HCT116 (cell line): ENCODE measurements around the gene SUPT4H1. TPM values are rescaled to one million over a fixed set of nuclear protein-coding genes. Genes with fewer than 3 reads are reported as not detected.

ENCODE experiments used
- ATAC-seq: fragments of 200-7000 bp; cut with Tn5 transposase; 2 replicates; pipeline ENCODE4 v1.9.1; 2020; ENCODE audit warnings: mild to moderate bottlenecking, moderate library complexity
- BruUV-seq: library from RNA; stranded (reverse); fragments of 400-500 nt; replicated peaks from 2 replicates; lab custom pipeline; 2021; lab: Mats Ljungman, UMichigan
- CTCF ChIA-PET: fragments of 300-600 bp; sonication (Branson Sonifier 250); formaldehyde crosslinking; loops from one replicate; lab custom pipeline; 2021; ENCODE audit warnings: antibody characterized with exemption; lab: Charles Lee
- POLR2A ChIA-PET: fragments of 300-600, 350-600 bp; sonication (Branson Sonifier 250); formaldehyde crosslinking; loops from one replicate; lab custom pipeline; 2021; ENCODE audit warnings: antibody characterized with exemption; lab: Charles Lee
- RAD21 ChIA-PET, 2 experiments: fragments of 300-600 bp; sonication (Branson Sonifier 250); formaldehyde crosslinking; loops; one replicate each; lab custom pipeline; 2023; ENCODE audit warnings: low total read pairs in 2 of 2; ENCODE audit not compliant: uncharacterized antibody in 2 of 2, unreplicated experiment in 2 of 2, low non-redundant PET in 1 of 2; lab: Charles Lee
- DNase-seq: peaks from one replicate; pipeline ENCODE4 v3.0.0-alpha.2; 2010; ENCODE audit warnings: low read depth, low spot score
- H2AFZ ChIP-seq: fragments of 200-600 bp; shearing (Covaris generic), sonication (generic); 2 replicates; pipeline ENCODE4 v1.6.1; 2017; ENCODE audit warnings: low read depth, mixed run types, mixed read lengths, antibody characterized with exemption, low read length; ENCODE audit not compliant: poor library complexity, severe bottlenecking
- H3K27ac ChIP-seq: 2 replicates; pipeline ENCODE4 v1.5.1; 2012; ENCODE audit warnings: low read depth, low read length
- H3K27me3 ChIP-seq: fragments of 200-600 bp; sonication (generic); 2 replicates; pipeline ENCODE4 v1.6.1; 2016; ENCODE audit warnings: mixed run types, low read length, mixed read lengths; ENCODE audit not compliant: insufficient read depth
- H3K36me3 ChIP-seq, 2 experiments: fragments of 200-500 bp in 1 of 2; fragments of 200-600 bp in 1 of 2; sonication (Bioruptor generic) in 1 of 2; sonication (generic) in 1 of 2; 2 replicates each; pipeline versions ENCODE4 v1.5.1 to v1.6.1; 2014 to 2016; ENCODE audit warnings: low read length in 2 of 2, inconsistent platforms in 1 of 2, mixed read lengths in 1 of 2, mixed run types in 1 of 2; ENCODE audit not compliant: insufficient read depth in 2 of 2, control insufficient read depth in 1 of 2
- H3K4me1 ChIP-seq, 2 experiments: fragments of 200-600 bp in 1 of 2; sonication (generic) in 1 of 2; 2 replicates each; pipeline versions ENCODE4 v1.5.1 to v1.6.1; 2012 to 2017; ENCODE audit warnings: low read length in 2 of 2, inconsistent platforms in 1 of 2, mild to moderate bottlenecking in 1 of 2, mixed read lengths in 1 of 2, mixed run types in 1 of 2, moderate library complexity in 1 of 2; ENCODE audit not compliant: insufficient read depth in 2 of 2, control insufficient read depth in 1 of 2
- H3K4me2 ChIP-seq: fragments of 200-600 bp; sonication (generic); 2 replicates; pipeline ENCODE4 v1.6.1; 2017; ENCODE audit warnings: mixed run types, low read length, mixed read lengths
- H3K4me3 ChIP-seq, 2 experiments: fragments of 200-600 bp in 1 of 2; sonication (generic) in 1 of 2; replicated peaks in 1 of 2; 2 replicates each; pipeline ENCODE4 v1.5.1; 2011 to 2016; ENCODE audit warnings: low read length in 2 of 2, control low read depth in 1 of 2, low read depth in 1 of 2, mild to moderate bottlenecking in 1 of 2, mixed read lengths in 1 of 2, mixed run types in 1 of 2
- H3K79me2 ChIP-seq: fragments of 200-600 bp; sonication (generic); 2 replicates; pipeline ENCODE4 v1.6.1; 2017; ENCODE audit warnings: mild to moderate bottlenecking, mixed run types, low read length, moderate library complexity, mixed read lengths; ENCODE audit not compliant: insufficient read depth
- H3K9ac ChIP-seq: fragments of 200-600 bp; sonication (generic); 2 replicates; pipeline ENCODE4 v1.6.1; 2016; ENCODE audit warnings: low read length, mixed read lengths
- H3K9me2 ChIP-seq: fragments of 200-600 bp; sonication (generic), shearing (Covaris generic); 2 replicates; pipeline ENCODE4 v1.6.1; 2017; ENCODE audit warnings: mixed run types, mild to moderate bottlenecking, moderate library complexity; ENCODE audit not compliant: insufficient read depth
- H3K9me3 ChIP-seq, 2 experiments: fragments of 200-500 bp in 1 of 2; fragments of 200-600 bp in 1 of 2; sonication (Bioruptor generic) in 1 of 2; sonication (generic) in 1 of 2; 2 replicates each; pipeline ENCODE4 v1.6.1; 2014 to 2017; ENCODE audit warnings: low read length in 2 of 2, mixed read lengths in 2 of 2, inconsistent platforms in 1 of 2, low read depth in 1 of 2, mild to moderate bottlenecking in 1 of 2, mixed run types in 1 of 2, moderate library complexity in 1 of 2; ENCODE audit not compliant: control insufficient read depth in 1 of 2, insufficient read depth in 1 of 2
- H4K20me1 ChIP-seq: fragments of 200-600 bp; sonication (generic), shearing (Covaris generic); 2 replicates; pipeline ENCODE4 v1.6.1; 2017; ENCODE audit warnings: mixed run types, mild to moderate bottlenecking, moderate library complexity; ENCODE audit not compliant: insufficient read depth
- CBX3 ChIP-seq: IDR thresholded peaks from 2 replicates; pipeline ENCODE4 v1.6.1; 2012; ENCODE audit warnings: low read depth
- CEBPB ChIP-seq: IDR thresholded peaks from 2 replicates; pipeline ENCODE4 v1.6.1; 2012; ENCODE audit warnings: low read depth
- ELF1 ChIP-seq: IDR thresholded peaks from 2 replicates; pipeline ENCODE4 v1.6.1; 2012; ENCODE audit warnings: low read depth, borderline replicate concordance
- JUND ChIP-seq: IDR thresholded peaks from 2 replicates; pipeline ENCODE4 v1.6.1; 2012
- POLR2AphosphoS5 ChIP-seq: IDR thresholded peaks from 2 replicates; pipeline ENCODE4 v1.6.1; 2011; ENCODE audit warnings: mild to moderate bottlenecking, low read depth, low read length, moderate library complexity
- REST ChIP-seq: IDR thresholded peaks from 2 replicates; pipeline ENCODE4 v1.6.1; 2012; ENCODE audit warnings: low read depth
- SRF ChIP-seq: IDR thresholded peaks from 2 replicates; pipeline ENCODE4 v1.6.1; 2012; ENCODE audit warnings: low read depth
- TCF7L2 ChIP-seq: IDR thresholded peaks from 2 replicates; pipeline ENCODE4 v1.7.0; 2011; ENCODE audit warnings: borderline replicate concordance, inconsistent platforms; ENCODE audit not compliant: insufficient read depth, insufficient read length; ENCODE audit errors: extremely low read depth
- ZFX ChIP-seq: fragments of 450-650 bp; IDR thresholded peaks from 2 replicates; pipeline ENCODE4 v1.6.1; 2017
- intact Hi-C: fragments of 100-400 bp; cut with micrococcal nuclease; formaldehyde crosslinking; loops from 2 replicates; pipeline ENCODE4 v1.10.0; 2022
- total RNA-seq: library from RNA; stranded (reverse); gene quantifications from one replicate; pipeline ENCODE4 v1.2.1, GENCODE V29; 2021; ENCODE audit not compliant: unreplicated experiment
- TF ChIP-seq, protein P1 (sequence below): IDR thresholded peaks from 2 replicates; pipeline ENCODE4 v1.6.1; 2012

SUPT4H1 gene
- total RNA-seq, 1 experiment from 2014 or later, result 118 TPM

DNA sequence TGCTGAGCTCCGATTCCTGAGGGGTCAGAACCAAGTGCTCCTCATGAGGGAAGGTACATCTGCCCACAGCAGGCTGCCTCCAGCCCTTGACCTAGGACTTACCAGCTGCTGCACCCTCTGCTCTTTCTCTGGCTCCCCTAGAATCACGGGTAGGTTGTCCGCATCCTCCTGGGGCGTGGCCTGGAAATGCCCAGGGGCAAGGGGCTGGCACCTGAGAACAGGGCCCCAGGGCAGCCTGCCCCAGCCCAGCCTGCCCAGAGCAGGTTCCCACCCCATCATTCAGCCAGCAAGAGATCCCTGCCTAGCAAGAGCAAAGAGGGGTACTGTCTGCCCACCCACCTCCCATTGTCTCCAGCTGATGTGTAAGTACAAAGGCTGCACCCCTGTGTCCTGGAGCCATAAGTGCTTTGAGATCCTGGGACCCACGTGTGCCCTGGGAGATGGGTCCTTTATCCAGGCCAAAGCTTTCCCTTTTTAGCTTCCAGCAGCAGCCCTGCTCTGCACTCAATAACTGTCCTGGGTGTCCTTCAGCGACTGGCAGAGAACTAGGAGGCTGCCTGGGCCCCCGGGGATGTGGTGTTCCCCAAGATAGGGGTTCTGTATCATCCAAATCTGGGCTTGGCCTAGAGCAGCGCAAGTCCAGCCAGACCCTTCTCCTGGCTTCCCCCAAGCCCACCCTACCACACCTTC is 28.5 kb downstream of the SUPT4H1 start (continued):
- TF ChIP-seq JUND (no peak), CEBPB (no peak), REST (no peak), SRF (no peak)

DNA sequence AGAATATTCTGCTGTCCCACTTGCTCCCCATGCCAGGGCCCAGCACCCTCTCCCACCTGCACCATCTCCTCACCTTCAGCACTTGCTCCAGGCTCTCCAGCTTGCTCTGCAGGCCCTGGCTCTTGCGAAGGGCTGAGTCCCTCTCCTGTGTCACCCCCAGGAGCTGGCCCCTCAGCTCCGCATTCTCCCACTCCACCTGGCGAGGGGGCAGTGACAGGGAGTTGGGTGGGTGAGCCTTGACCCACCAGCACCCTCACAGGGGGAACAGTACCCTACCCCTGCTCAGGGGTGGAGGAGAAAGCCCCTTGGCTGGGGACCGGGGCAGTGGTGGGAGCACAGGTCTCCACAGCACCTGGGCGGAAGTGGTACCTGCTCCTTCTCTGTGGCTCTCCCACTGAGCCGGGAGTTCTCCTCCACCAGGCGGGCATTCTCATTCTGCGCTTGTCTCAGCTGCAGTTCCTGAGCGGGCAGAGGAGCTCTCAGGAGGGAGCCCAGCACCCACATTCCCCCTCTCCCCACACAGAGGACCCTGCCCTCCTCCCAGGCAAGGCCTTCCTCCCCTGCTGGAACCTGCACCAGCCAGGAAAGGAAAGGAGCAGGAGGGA is 29.3 kb downstream of the SUPT4H1 start:
- ChIA-PET POLR2A (interaction anchor here (1.1 to 1.2 kb wide), 2 partner anchors 29 to 309 kb away, joined by 3 to 4 read pairs; partner anchors contain the start of gene SUPT4H1), CTCF (interaction anchor here (1.5 kb wide), 1 partner anchor 110 kb away, joined by 4 read pairs; no protein-coding TSS in a partner anchor), RAD21 (interaction anchor here in 1 of 2 experiments (0.5 kb wide), 1 partner anchor 95 kb away, joined by 5 read pairs; the partner anchor contains the start of gene RNF43)
- no TSS peak for BruUV-seq
- DNase-seq (no peak), ATAC-seq (no peak)
- Histone ChIP-seq H4K20me1 (no peaks in the 10 kb centered on the region), H3K27ac (no peak overlapping the region), H3K79me2 (no peaks in the 10 kb centered on the region), H3K9me2 (no peaks in the 10 kb centered on the region), H3K4me2 (no peak overlapping the region), H3K4me3 (no peak overlapping the region), H3K9me3 (no peaks in the 10 kb centered on the region), H2AFZ (no peak overlapping the region), H3K27me3 (no peaks in the 10 kb centered on the region), H3K9ac (no peak overlapping the region), H3K36me3 (no peaks in the 10 kb centered on the region), H3K4me1 (peaks cover 8 to 13% of the 10 kb centered on the region in 2 experiments; a peak in 3 of 4 replicates)
- intact Hi-C loops, result no loop called here
- TF ChIP-seq CBX3 (no peak), ELF1 (no peak), SRF (no peak), TCF7L2 (no peak), ZFX (no peak), POLR2AphosphoS5 (no peak)
- TF ChIP-seq, protein P1, sequence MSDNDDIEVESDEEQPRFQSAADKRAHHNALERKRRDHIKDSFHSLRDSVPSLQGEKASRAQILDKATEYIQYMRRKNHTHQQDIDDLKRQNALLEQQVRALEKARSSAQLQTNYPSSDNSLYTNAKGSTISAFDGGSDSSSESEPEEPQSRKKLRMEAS, result no peak
